IPS DF 19.7 (cell line): ENCODE data around the gene ANKRD13C.
A peak's percentile ranks its signal among the peaks of the same experiment; 100 is the strongest.

ENCODE experiments used
- DNase-seq: peaks from one replicate; pipeline ENCODE4 v3.0.0-alpha.2; 2013; ENCODE audit warnings: low read depth, low spot score

Gene ANKRD13C

GRCh38 chr1:70295749-70296148, 58.8 kb downstream of the ANKRD13C start:
- no peak for DNase-seq

- DNase-seq, result no peak
Observed at GRCh38 chr1:70293186-70293843, 61.2 kb downstream of the ANKRD13C start.

GRCh38 chr1:70290218-70290617, 64.3 kb downstream of the ANKRD13C start:
- no peak for DNase-seq

GRCh38 chr1:70288166-70288565, 66.4 kb downstream of the ANKRD13C start:
- no peak for DNase-seq

GRCh38 chr1:70286453-70286852, 68.1 kb downstream of the ANKRD13C start:
- DNase-seq, result no peak

GRCh38 chr1:70284366-70284765, 70.2 kb downstream of the ANKRD13C start:
- DNase-seq, result no peak

- DNase-seq, result no peak
Observed at GRCh38 chr1:70278710-70279109, 75.8 kb downstream of the ANKRD13C start.

- no peak for DNase-seq
Observed at GRCh38 chr1:70277875-70278274, 76.6 kb downstream of the ANKRD13C start.

GRCh38 chr1:70265946-70266345, 88.6 kb downstream of the ANKRD13C start:
- DNase-seq, result no peak

GRCh38 chr1:70264839-70265238, 89.7 kb downstream of the ANKRD13C start:
- DNase-seq, result no peak

- no peak for DNase-seq
Observed at GRCh38 chr1:70256664-70257063, 97.9 kb downstream of the ANKRD13C start.

GRCh38 chr1:70248729-70249128, 105.8 kb downstream of the ANKRD13C start:
- no peak for DNase-seq

- DNase-seq, result no peak
Observed at GRCh38 chr1:70247768-70248167, 106.8 kb downstream of the ANKRD13C start.

GRCh38 chr1:70247122-70247521, 107.4 kb downstream of the ANKRD13C start:
- no peak for DNase-seq

GRCh38 chr1:70239940-70240339, 114.6 kb downstream of the ANKRD13C start:
- DNase-seq, result no peak

- DNase-seq, result no peak
Observed at GRCh38 chr1:70234733-70235132, 119.8 kb downstream of the ANKRD13C start.

- DNase-seq, result no peak
Observed at GRCh38 chr1:70231475-70231874, 123.0 kb downstream of the ANKRD13C start.

- no peak for DNase-seq
Observed at GRCh38 chr1:70228670-70229069, 125.9 kb downstream of the ANKRD13C start.

GRCh38 chr1:70227439-70227838, 127.1 kb downstream of the ANKRD13C start:
- DNase-seq, result no peak

GRCh38 chr1:70224954-70225353, 129.6 kb downstream of the ANKRD13C start:
- DNase-seq, result no peak

- DNase-seq, result no peak
Observed at GRCh38 chr1:70222716-70223235, 131.7 kb downstream of the ANKRD13C start.

- DNase-seq, result peak; percentile 48
Observed at GRCh38 chr1:70221238-70222121, 133.0 kb downstream of the ANKRD13C start, which contains the start of gene SRSF11. TSS of gene SRSF11 (plus strand) at chr1:70221380. CDS start at chr1:70221637, 257 bp downstream.
